Measurements from ENCODE around the gene C4orf51. TPM values are rescaled to one million over a fixed set of nuclear protein-coding genes. Genes with fewer than 3 reads are reported as not detected.

Gene C4orf51
- total RNA-seq, 1 experiment from 2014 or later: 15.4 TPM

DNA sequence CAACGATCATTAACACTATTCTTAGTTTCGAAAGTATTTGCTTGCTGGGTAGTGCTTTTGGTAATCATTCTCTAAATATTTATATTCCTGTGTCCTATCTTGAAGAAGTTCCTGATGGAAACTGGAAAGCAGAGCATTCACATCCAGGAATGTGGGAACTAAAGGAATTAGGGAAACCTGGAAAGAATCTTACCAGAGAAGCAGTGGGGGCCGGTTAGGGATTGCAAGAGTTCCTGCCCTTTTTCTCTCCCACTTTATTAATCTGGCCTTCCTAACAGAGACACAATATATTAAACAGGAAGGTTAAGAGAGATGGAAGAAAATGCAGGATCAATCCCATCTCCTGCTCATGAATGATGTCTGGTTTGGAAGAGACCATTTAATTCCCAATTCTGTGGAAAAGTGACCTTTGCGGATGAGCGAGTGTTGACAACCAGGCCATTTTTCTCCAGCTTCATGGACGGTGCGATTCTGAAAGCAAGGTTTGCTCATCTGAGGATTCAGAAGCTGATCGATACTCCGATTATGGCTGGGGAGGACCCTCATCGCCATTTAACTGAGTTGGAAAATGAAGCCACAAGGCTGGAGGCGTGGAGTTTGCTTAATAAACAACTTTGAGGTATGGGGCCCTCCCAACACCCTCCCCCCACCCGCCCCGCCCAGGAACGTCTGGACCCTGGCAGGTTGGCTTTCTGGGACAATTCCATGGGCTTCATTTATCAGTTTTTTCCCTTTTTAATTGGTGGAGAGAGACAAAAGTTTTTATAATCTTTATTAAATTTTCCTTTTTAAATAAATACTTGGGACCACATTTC is 52.3 kb downstream of the C4orf51 start:
- peak overlapping the region; percentile 99 for H3K27ac Mint-ChIP-seq
- peaks cover 50% of the 10 kb centered on the region for H3K4me1 Mint-ChIP-seq
- H3K27me3 Mint-ChIP-seq (ENCODE audit: low read depth): no peaks in the 10 kb centered on the region
- ChIA-PET CTCF (interaction anchor here (1.2 kb wide), 1 partner anchor 156 kb away, joined by 3 read pairs; no protein-coding TSS in a partner anchor), POLR2A (interaction anchor here (0.6 to 1.0 kb wide), 2 partner anchors 9 to 201 kb away, joined by 3 read pairs; no protein-coding TSS in a partner anchor)
- TF ChIP-seq, protein P1, sequence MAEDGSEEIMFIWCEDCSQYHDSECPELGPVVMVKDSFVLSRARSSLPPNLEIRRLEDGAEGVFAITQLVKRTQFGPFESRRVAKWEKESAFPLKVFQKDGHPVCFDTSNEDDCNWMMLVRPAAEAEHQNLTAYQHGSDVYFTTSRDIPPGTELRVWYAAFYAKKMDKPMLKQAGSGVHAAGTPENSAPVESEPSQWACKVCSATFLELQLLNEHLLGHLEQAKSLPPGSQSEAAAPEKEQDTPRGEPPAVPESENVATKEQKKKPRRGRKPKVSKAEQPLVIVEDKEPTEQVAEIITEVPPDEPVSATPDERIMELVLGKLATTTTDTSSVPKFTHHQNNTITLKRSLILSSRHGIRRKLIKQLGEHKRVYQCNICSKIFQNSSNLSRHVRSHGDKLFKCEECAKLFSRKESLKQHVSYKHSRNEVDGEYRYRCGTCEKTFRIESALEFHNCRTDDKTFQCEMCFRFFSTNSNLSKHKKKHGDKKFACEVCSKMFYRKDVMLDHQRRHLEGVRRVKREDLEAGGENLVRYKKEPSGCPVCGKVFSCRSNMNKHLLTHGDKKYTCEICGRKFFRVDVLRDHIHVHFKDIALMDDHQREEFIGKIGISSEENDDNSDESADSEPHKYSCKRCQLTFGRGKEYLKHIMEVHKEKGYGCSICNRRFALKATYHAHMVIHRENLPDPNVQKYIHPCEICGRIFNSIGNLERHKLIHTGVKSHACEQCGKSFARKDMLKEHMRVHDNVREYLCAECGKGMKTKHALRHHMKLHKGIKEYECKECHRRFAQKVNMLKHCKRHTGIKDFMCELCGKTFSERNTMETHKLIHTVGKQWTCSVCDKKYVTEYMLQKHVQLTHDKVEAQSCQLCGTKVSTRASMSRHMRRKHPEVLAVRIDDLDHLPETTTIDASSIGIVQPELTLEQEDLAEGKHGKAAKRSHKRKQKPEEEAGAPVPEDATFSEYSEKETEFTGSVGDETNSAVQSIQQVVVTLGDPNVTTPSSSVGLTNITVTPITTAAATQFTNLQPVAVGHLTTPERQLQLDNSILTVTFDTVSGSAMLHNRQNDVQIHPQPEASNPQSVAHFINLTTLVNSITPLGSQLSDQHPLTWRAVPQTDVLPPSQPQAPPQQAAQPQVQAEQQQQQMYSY (CRISPR knock-in tag; IDR thresholded peaks at IDR 0.05): peak; percentile 74
- TF ChIP-seq NFYB (CRISPR knock-in tag; conservative IDR thresholded peaks at IDR 0.05; ENCODE audit: low read depth): no peak
- ATAC-seq: no peak
- no peaks in the 10 kb centered on the region for H3K9me3 Mint-ChIP-seq
- H3K4me3 Mint-ChIP-seq: peak overlapping the region; percentile 68
- H3K36me3 Mint-ChIP-seq: peaks cover 18% of the 10 kb centered on the region
- DNase-seq (ENCODE audit: low spot score): no peak

DNA sequence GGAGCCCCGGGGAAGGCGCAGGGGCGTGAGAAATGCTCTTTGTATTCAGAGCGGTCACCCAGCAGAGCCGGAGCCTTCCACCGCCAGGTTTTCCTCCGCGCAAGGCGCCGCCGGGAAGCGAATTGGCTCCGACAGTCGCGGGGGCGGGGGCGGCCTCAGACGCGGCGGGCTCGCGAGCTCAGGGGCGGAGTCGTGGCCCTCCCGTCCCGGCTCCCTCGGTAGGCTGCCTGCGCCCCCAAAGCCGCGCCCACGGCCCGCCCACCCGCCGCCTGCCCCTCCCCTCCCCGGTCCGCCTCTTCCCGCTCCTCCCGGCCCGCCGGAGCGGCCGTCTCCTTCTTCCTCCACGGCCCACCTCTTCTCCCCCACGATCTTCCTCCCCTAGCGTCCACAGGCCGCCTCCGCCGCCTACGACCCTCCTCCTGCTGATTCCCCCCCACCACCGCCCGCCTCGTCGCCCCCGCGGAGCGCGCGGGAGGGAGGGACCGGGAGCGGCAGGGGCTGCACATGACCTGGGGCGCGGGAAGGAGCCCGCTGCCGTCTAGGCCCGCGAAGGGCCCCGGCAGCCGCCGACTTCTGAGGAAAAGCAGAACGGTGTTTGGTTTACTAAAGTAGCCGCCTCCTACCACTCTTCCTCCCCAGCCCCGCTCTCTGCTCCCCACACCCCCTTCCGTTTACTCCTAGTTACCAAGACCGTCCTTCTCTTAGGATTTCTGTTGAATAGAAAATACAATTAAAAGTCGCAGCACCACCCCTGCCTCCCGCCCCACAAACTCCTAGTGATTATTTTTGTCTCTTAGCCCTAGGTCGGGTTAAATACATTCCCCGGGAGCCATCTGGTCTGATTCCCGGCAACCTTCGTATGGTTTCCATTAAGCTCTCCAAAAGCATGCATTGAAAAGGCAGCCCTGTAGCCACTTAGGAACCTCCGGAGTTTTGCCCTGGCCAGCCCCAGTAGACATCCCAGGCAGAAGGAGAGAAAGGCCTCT is 53.2 kb downstream of the C4orf51 start:
- peak; percentile 96 for DNase-seq (ENCODE audit: low spot score)
- H3K4me1 Mint-ChIP-seq: peaks cover 50% of the 10 kb centered on the region
- H3K36me3 Mint-ChIP-seq: peaks cover 18% of the 10 kb centered on the region
- no peaks in the 10 kb centered on the region for H3K9me3 Mint-ChIP-seq
- CTCF ChIA-PET: interaction anchor here (1.2 kb wide), 1 partner anchor 155 kb away, joined by 3 read pairs; no protein-coding TSS in a partner anchor
- H3K27me3 Mint-ChIP-seq (ENCODE audit: low read depth): no peaks in the 10 kb centered on the region
- peak overlapping the region; percentile 89 for H3K27ac Mint-ChIP-seq
- peak; percentile 90 for ATAC-seq
- H3K4me3 Mint-ChIP-seq: peak overlapping the region; percentile 61
- POLR2A ChIA-PET: interaction anchor here (0.6 to 1.0 kb wide), 3 partner anchors 10 to 632 kb away, joined by 3 read pairs; no protein-coding TSS in a partner anchor
- TF ChIP-seq ZNF232 (CRISPR knock-in tag; IDR thresholded peaks at IDR 0.05) (peak; percentile 72; the same call in 1 of the 2 replicates), SMAD4 (CRISPR knock-in tag; IDR thresholded peaks at IDR 0.05) (no peak), ATF1 (CRISPR knock-in tag; IDR thresholded peaks at IDR 0.05) (no peak)
- TF ChIP-seq, protein P2, sequence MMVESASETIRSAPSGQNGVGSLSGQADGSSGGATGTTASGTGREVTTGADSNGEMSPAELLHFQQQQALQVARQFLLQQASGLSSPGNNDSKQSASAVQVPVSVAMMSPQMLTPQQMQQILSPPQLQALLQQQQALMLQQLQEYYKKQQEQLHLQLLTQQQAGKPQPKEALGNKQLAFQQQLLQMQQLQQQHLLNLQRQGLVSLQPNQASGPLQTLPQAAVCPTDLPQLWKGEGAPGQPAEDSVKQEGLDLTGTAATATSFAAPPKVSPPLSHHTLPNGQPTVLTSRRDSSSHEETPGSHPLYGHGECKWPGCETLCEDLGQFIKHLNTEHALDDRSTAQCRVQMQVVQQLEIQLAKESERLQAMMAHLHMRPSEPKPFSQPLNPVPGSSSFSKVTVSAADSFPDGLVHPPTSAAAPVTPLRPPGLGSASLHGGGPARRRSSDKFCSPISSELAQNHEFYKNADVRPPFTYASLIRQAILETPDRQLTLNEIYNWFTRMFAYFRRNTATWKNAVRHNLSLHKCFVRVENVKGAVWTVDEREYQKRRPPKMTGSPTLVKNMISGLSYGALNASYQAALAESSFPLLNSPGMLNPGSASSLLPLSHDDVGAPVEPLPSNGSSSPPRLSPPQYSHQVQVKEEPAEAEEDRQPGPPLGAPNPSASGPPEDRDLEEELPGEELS (CRISPR knock-in tag; IDR thresholded peaks at IDR 0.05): peak; percentile 13; the same call in 1 of the 2 replicates
- TF ChIP-seq, protein P3, sequence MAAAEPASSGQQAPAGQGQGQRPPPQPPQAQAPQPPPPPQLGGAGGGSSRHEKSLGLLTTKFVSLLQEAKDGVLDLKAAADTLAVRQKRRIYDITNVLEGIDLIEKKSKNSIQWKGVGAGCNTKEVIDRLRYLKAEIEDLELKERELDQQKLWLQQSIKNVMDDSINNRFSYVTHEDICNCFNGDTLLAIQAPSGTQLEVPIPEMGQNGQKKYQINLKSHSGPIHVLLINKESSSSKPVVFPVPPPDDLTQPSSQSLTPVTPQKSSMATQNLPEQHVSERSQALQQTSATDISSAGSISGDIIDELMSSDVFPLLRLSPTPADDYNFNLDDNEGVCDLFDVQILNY (CRISPR knock-in tag; IDR thresholded peaks at IDR 0.05): peak; percentile 82
- TF ChIP-seq, protein P4, sequence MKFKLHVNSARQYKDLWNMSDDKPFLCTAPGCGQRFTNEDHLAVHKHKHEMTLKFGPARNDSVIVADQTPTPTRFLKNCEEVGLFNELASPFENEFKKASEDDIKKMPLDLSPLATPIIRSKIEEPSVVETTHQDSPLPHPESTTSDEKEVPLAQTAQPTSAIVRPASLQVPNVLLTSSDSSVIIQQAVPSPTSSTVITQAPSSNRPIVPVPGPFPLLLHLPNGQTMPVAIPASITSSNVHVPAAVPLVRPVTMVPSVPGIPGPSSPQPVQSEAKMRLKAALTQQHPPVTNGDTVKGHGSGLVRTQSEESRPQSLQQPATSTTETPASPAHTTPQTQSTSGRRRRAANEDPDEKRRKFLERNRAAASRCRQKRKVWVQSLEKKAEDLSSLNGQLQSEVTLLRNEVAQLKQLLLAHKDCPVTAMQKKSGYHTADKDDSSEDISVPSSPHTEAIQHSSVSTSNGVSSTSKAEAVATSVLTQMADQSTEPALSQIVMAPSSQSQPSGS (CRISPR knock-in tag; IDR thresholded peaks at IDR 0.05; ENCODE audit: borderline replicate concordance, low read depth): no peak
- TF ChIP-seq, protein P5, sequence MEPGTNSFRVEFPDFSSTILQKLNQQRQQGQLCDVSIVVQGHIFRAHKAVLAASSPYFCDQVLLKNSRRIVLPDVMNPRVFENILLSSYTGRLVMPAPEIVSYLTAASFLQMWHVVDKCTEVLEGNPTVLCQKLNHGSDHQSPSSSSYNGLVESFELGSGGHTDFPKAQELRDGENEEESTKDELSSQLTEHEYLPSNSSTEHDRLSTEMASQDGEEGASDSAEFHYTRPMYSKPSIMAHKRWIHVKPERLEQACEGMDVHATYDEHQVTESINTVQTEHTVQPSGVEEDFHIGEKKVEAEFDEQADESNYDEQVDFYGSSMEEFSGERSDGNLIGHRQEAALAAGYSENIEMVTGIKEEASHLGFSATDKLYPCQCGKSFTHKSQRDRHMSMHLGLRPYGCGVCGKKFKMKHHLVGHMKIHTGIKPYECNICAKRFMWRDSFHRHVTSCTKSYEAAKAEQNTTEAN (CRISPR knock-in tag; IDR thresholded peaks at IDR 0.05): 0 out of 2 replicates have a peak, but pooled peaks have one; percentile 46
- TF ChIP-seq, protein P6, sequence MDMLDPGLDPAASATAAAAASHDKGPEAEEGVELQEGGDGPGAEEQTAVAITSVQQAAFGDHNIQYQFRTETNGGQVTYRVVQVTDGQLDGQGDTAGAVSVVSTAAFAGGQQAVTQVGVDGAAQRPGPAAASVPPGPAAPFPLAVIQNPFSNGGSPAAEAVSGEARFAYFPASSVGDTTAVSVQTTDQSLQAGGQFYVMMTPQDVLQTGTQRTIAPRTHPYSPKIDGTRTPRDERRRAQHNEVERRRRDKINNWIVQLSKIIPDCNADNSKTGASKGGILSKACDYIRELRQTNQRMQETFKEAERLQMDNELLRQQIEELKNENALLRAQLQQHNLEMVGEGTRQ (CRISPR knock-in tag; IDR thresholded peaks at IDR 0.05): peak; percentile 68
- TF ChIP-seq, protein P7, sequence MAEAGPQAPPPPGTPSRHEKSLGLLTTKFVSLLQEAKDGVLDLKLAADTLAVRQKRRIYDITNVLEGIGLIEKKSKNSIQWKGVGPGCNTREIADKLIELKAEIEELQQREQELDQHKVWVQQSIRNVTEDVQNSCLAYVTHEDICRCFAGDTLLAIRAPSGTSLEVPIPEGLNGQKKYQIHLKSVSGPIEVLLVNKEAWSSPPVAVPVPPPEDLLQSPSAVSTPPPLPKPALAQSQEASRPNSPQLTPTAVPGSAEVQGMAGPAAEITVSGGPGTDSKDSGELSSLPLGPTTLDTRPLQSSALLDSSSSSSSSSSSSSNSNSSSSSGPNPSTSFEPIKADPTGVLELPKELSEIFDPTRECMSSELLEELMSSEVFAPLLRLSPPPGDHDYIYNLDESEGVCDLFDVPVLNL (CRISPR knock-in tag; IDR thresholded peaks at IDR 0.05; ENCODE audit: borderline replicate concordance, low read depth): 0 out of 2 replicates have a peak, but pooled peaks have one; percentile 22
- TF ChIP-seq, protein P8, sequence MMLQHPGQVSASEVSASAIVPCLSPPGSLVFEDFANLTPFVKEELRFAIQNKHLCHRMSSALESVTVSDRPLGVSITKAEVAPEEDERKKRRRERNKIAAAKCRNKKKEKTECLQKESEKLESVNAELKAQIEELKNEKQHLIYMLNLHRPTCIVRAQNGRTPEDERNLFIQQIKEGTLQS (CRISPR knock-in tag; conservative IDR thresholded peaks at IDR 0.05): no peak
- TF ChIP-seq, protein P9, sequence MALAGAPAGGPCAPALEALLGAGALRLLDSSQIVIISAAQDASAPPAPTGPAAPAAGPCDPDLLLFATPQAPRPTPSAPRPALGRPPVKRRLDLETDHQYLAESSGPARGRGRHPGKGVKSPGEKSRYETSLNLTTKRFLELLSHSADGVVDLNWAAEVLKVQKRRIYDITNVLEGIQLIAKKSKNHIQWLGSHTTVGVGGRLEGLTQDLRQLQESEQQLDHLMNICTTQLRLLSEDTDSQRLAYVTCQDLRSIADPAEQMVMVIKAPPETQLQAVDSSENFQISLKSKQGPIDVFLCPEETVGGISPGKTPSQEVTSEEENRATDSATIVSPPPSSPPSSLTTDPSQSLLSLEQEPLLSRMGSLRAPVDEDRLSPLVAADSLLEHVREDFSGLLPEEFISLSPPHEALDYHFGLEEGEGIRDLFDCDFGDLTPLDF (CRISPR knock-in tag; IDR thresholded peaks at IDR 0.05): peak; percentile 65; the same call in 1 of the 2 replicates
